C4-2B (cell line): ENCODE results near the gene GARNL3.

ENCODE experiments used
- H3K27ac ChIP-seq: fragments of 450-650 bp; 2 replicates; pipeline ENCODE4 v1.5.1; 2017
- ZFX ChIP-seq: fragments of 450-650 bp; IDR thresholded peaks from 2 replicates; pipeline ENCODE4 v1.6.1; 2017
- TF ChIP-seq, protein P1 (sequence below): fragments of 450-650 bp; conservative IDR thresholded peaks from 2 replicates; pipeline ENCODE4 v1.5.1; 2017; ENCODE audit warnings: mild to moderate bottlenecking

GARNL3 gene

DNA sequence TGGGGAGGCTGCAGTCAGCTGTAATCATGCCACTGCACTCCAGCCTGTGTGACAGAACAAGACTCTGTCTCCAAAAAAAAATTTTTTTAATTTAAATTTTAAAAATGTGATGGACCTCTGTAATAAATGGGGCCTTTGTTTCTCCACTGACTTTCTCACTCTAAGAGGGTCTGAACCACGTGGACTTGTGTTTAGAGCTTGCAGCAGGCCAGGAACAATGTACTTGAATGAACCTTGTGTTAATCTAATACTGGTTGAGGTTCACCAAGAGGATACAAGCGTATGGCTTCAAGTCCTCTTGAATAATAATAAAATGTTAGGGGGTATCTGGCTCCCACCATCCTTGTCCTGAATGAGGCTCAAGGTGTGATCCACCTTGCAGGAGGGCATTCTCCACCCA is 118.0 kb downstream of the GARNL3 start:
- TF ChIP-seq ZFX: no peak
- TF ChIP-seq, protein P1, sequence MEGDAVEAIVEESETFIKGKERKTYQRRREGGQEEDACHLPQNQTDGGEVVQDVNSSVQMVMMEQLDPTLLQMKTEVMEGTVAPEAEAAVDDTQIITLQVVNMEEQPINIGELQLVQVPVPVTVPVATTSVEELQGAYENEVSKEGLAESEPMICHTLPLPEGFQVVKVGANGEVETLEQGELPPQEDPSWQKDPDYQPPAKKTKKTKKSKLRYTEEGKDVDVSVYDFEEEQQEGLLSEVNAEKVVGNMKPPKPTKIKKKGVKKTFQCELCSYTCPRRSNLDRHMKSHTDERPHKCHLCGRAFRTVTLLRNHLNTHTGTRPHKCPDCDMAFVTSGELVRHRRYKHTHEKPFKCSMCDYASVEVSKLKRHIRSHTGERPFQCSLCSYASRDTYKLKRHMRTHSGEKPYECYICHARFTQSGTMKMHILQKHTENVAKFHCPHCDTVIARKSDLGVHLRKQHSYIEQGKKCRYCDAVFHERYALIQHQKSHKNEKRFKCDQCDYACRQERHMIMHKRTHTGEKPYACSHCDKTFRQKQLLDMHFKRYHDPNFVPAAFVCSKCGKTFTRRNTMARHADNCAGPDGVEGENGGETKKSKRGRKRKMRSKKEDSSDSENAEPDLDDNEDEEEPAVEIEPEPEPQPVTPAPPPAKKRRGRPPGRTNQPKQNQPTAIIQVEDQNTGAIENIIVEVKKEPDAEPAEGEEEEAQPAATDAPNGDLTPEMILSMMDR: no peak
- H3K27ac ChIP-seq: no peak overlapping the region

DNA sequence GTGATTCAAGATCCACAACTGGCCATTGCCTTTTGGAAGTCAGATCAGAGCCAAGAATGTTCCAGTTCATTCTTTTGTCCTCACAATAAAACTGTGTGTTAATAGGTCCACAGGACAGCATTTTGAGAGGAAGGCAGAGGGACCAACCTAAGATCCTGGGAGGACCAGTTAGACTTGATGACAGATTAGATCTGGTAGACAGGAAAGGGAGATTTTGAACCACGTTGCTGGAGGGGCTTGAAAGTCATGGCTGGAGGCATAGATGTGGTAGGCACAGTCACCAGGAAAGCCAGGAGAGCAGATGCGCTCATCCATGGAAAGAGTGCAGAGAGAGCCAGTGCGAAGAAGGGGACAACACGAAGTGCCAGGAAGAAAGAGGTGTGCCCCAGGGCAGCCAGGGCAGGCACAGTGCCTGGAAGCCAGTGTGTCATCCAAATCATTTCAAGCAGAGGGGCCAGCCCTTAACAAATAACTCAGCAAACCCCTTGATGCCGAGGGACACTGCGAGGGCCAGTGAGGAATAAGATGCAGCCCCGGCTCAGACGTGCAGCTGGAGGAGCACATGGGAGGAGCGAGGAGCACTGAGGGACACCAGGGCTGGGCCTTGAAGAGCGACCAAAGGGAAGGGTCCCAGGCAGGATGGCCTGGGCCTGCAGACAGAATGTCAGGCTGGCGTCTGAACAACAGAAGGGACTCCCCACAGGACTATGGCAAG is 119.6 kb downstream of the GARNL3 start:
- TF ChIP-seq, protein P1: no peak
- no peak for TF ChIP-seq ZFX
- no peak overlapping the region; the same call in 1 of the 2 replicates for H3K27ac ChIP-seq

DNA sequence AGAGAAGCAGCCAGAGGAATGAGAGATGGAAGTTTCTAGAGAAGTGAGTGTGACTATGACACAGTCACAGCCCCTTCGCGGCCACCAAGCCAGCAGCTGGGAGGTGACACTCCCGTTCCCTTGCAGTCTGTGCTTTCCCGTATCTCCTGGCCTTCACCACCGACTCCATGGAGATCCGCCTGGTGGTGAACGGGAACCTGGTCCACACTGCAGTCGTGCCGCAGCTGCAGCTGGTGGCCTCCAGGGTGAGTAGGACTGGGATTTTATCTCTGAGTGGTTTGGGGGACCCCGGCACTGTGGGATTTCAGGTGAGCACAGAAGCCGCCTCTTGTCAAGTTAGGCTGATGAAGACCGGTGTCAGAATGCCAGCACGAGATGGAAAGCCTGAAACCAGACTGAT is 120.3 kb downstream of the GARNL3 start:
- H3K27ac ChIP-seq: no peak overlapping the region; the same call in 1 of the 2 replicates
- TF ChIP-seq, protein P1: no peak
- TF ChIP-seq ZFX: no peak

DNA sequence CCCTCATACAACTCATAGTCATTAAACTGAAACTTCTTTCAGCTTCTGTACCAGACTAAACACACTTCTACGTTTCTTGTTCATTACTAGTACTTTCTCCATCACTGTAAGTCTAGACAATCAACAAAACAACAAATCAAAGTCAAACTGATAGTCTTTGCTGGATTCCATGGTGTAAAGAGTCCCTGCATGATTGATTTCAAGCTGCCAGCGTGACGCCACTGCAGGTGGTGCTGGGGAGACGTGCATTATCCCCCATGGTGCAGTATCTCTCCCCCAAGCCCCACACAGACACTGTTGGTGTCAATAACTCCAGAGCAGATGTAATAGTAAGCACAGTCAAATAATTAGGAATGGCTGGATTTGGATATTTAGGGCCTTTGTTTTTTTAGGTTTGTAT is 121.7 kb downstream of the GARNL3 start:
- TF ChIP-seq ZFX: no peak
- TF ChIP-seq, protein P1: no peak
- no peak overlapping the region for H3K27ac ChIP-seq

DNA sequence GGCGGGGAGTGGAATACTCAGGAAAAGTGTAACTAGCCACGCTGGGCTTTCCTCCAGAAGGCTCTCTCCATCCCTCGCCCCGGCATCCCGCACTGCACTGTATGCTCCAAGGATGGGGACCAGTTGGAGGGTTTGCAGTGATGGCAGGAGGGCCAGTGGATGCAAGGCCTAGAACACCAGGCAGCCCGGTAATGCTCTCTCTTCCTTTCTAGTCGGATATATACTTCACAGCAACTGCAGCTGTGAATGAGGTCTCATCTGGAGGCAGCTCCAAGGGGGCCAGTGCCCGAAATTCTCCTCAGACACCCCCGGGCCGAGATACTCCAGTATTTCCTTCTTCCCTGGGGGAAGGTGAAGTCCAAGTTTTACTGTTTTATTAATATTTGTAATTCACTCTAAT is 122.4 kb downstream of the GARNL3 start:
- no peak overlapping the region for H3K27ac ChIP-seq
- no peak for TF ChIP-seq ZFX
- TF ChIP-seq, protein P1: no peak

DNA sequence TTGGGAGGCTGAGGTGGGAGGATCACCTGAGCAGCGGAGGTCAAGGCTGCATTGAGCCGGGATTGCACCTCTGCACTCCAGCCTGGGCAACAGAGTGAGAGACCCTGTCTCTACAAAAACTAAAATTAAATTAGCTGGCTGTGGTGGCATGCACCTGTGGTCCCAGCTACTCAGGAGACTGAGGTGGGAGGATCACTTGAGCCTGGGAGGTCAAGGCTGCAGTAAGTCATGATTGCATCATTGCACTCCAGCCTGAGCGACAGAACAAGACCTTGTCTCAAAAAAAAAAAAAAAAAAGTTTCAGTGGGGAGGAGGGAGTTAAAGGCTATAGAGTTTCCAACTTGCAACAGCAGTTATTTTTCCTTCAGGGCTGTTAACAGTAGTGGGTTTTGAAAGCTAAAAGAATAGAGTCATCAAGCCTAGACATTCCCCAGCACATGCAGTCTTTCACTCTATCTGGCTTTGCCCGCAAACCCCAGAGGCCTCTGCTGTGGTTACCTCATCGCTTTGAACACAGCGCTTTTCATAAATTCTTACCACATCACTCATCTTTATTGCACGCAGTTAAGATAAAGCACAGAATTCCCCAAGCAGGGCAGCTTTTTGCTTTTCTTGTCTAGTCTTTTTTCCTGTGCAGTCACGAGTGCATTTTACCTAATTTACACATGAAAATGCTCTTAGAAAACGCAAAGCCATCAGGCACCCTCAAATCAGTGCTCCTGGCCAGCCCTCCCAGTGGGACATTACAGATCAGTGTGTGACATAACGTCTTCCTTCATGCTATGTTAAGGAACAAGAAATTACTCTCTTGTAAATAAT is 123.7 kb downstream of the GARNL3 start:
- no peak for TF ChIP-seq ZFX
- TF ChIP-seq, protein P1: no peak
- no peak overlapping the region for H3K27ac ChIP-seq

DNA sequence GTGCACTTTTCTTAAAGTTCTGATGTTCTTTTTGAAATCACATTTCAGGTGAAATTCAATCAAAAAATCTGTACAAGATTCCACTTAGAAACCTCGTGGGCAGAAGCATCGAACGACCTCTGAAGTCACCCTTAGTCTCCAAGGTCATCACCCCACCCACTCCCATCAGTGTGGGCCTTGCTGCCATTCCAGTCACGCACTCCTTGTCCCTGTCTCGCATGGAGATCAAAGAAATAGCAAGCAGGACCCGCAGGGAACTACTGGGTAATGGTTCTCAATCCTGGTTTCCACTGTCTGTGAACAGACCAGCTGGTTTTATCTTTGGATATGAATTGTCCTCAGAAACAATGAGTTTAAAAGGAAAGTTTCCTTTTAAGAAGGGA is 124.3 kb downstream of the GARNL3 start:
- no peak overlapping the region for H3K27ac ChIP-seq
- TF ChIP-seq ZFX: no peak
- TF ChIP-seq, protein P1: no peak
